ENCODE data around the gene GPR153. TPM values are rescaled to one million over a fixed set of nuclear protein-coding genes. Genes with fewer than 3 reads are reported as not detected.
A peak's percentile ranks its signal among the peaks of the same experiment; 100 is the strongest.

GPR153 gene
- total RNA-seq, 1 donor = 4.0 TPM

DNA sequence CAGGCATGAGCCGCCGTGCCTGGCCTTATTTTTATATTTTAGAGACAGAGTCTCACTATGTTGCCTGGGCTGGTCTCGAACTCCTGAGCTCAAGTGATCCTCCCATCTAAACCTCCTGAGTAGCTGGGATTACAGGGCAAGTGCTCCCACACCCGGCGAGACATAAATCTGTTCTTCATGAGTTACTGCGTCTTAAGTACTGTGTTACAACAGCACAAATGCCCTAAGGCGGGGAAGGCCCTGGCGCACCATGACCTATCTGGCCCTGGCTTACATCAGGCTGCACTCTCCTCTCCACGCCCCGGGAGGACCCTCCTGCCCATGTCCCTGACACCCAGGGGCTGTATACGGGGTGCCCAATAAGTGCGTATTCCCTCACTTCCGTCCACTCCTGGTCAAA lies 4.3 kb downstream of the GPR153 start:
- TF ChIP-seq, protein P1, sequence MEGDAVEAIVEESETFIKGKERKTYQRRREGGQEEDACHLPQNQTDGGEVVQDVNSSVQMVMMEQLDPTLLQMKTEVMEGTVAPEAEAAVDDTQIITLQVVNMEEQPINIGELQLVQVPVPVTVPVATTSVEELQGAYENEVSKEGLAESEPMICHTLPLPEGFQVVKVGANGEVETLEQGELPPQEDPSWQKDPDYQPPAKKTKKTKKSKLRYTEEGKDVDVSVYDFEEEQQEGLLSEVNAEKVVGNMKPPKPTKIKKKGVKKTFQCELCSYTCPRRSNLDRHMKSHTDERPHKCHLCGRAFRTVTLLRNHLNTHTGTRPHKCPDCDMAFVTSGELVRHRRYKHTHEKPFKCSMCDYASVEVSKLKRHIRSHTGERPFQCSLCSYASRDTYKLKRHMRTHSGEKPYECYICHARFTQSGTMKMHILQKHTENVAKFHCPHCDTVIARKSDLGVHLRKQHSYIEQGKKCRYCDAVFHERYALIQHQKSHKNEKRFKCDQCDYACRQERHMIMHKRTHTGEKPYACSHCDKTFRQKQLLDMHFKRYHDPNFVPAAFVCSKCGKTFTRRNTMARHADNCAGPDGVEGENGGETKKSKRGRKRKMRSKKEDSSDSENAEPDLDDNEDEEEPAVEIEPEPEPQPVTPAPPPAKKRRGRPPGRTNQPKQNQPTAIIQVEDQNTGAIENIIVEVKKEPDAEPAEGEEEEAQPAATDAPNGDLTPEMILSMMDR (IDR thresholded peaks at IDR 0.05; ENCODE audit: extremely low read depth, low read depth, low read length) = no peak
- no peak for DNase-seq (ENCODE audit: insufficient read length, low spot score, missing footprints)
- H3K4me3 ChIP-seq (ENCODE audit: insufficient read depth, low read length) = no peak overlapping the region
- H3K27me3 ChIP-seq (ENCODE audit: insufficient read depth, low read length) = no peaks in the 10 kb centered on the region
- H3K36me3 ChIP-seq (ENCODE audit: insufficient read depth, low read length) = no peaks in the 10 kb centered on the region
- H2AFZ ChIP-seq (ENCODE audit: low read length) = no peak overlapping the region
- H3K27ac ChIP-seq (ENCODE audit: low read depth, low read length) = no peak overlapping the region
- no peaks in the 10 kb centered on the region for H3K9me3 ChIP-seq (ENCODE audit: low read depth, low read length)
- H3K79me2 ChIP-seq (ENCODE audit: insufficient read depth, low read length) = no peaks in the 10 kb centered on the region
- no peak overlapping the region for H3K4me2 ChIP-seq (ENCODE audit: insufficient read depth, low read length)
- H4K20me1 ChIP-seq (ENCODE audit: insufficient read depth, low read length) = peaks cover 21% of the 10 kb centered on the region
- no peaks in the 10 kb centered on the region for H3K4me1 ChIP-seq (ENCODE audit: insufficient read depth, low read length)

- no peak overlapping the region for H2AFZ ChIP-seq (ENCODE audit: low read length)
- H3K9me3 ChIP-seq (ENCODE audit: low read depth, low read length) = no peaks in the 10 kb centered on the region
- no peak overlapping the region for H3K4me3 ChIP-seq (ENCODE audit: insufficient read depth, low read length)
- no peak for DNase-seq (ENCODE audit: insufficient read length, low spot score, missing footprints)
- H3K4me2 ChIP-seq (ENCODE audit: insufficient read depth, low read length) = no peak overlapping the region
- no peak overlapping the region for H3K27ac ChIP-seq (ENCODE audit: low read depth, low read length)
- H3K27me3 ChIP-seq (ENCODE audit: insufficient read depth, low read length) = peaks cover 6% of the 10 kb centered on the region
- H3K4me1 ChIP-seq (ENCODE audit: insufficient read depth, low read length) = no peaks in the 10 kb centered on the region
- H3K36me3 ChIP-seq (ENCODE audit: insufficient read depth, low read length) = no peaks in the 10 kb centered on the region
- no peaks in the 10 kb centered on the region for H3K79me2 ChIP-seq (ENCODE audit: insufficient read depth, low read length)
- peaks cover 20% of the 10 kb centered on the region for H4K20me1 ChIP-seq (ENCODE audit: insufficient read depth, low read length)
- TF ChIP-seq, protein P1 (IDR thresholded peaks at IDR 0.05; ENCODE audit: extremely low read depth, low read depth, low read length) = no peak
These were observed 6.2 kb downstream of the GPR153 start for GRCh38 chr1:6254691-6255090.

DNA sequence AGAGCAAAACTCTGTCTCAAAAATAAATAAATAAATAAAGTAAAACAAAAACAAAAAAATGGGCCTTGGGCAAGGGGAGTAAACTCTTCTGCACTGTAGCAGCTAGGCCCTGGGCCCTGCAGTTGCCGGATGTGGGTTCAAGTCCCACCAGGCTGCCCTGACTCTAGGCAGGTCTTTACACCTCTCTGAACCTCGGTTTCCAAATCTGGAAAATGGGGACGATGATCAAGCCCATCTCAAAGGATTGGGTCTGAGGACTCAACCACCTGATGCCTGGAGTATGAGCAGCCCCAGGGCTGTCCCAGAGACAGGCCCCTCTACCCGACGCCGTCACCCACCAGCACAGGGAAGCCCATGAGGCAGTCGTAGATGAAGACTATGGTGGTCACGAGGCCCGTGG lies 7.5 kb downstream of the GPR153 start:
- Histone ChIP-seq H3K4me3 (ENCODE audit: insufficient read depth, low read length) (no peak overlapping the region), H3K36me3 (ENCODE audit: insufficient read depth, low read length) (no peaks in the 10 kb centered on the region), H2AFZ (ENCODE audit: low read length) (no peak overlapping the region), H3K4me1 (ENCODE audit: insufficient read depth, low read length) (no peaks in the 10 kb centered on the region), H3K27ac (ENCODE audit: low read depth, low read length) (no peak overlapping the region), H3K27me3 (ENCODE audit: insufficient read depth, low read length) (peaks cover 11% of the 10 kb centered on the region), H4K20me1 (ENCODE audit: insufficient read depth, low read length) (peaks cover 11% of the 10 kb centered on the region), H3K4me2 (ENCODE audit: insufficient read depth, low read length) (no peak overlapping the region), H3K9me3 (ENCODE audit: low read depth, low read length) (no peaks in the 10 kb centered on the region), H3K79me2 (ENCODE audit: insufficient read depth, low read length) (no peaks in the 10 kb centered on the region)
- DNase-seq (ENCODE audit: insufficient read length, low spot score, missing footprints) = no peak
- TF ChIP-seq, protein P1 (IDR thresholded peaks at IDR 0.05; ENCODE audit: extremely low read depth, low read depth, low read length) = no peak

GRCh38 chr1:6252374-6252710 lies 8.6 kb downstream of the GPR153 start:
- Histone ChIP-seq H3K27ac (ENCODE audit: low read depth, low read length) (no peak overlapping the region), H4K20me1 (ENCODE audit: insufficient read depth, low read length) (peaks cover 6% of the 10 kb centered on the region), H3K4me1 (ENCODE audit: insufficient read depth, low read length) (no peaks in the 10 kb centered on the region), H3K36me3 (ENCODE audit: insufficient read depth, low read length) (no peaks in the 10 kb centered on the region), H2AFZ (ENCODE audit: low read length) (no peak overlapping the region), H3K4me2 (ENCODE audit: insufficient read depth, low read length) (no peak overlapping the region), H3K79me2 (ENCODE audit: insufficient read depth, low read length) (no peaks in the 10 kb centered on the region), H3K9me3 (ENCODE audit: low read depth, low read length) (no peaks in the 10 kb centered on the region), H3K4me3 (ENCODE audit: insufficient read depth, low read length) (no peak overlapping the region), H3K27me3 (ENCODE audit: insufficient read depth, low read length) (peaks cover 15% of the 10 kb centered on the region)
- TF ChIP-seq, protein P1 (IDR thresholded peaks at IDR 0.05; ENCODE audit: extremely low read depth, low read depth, low read length) = no peak
- DNase-seq (ENCODE audit: insufficient read length, low spot score, missing footprints) = peak; percentile 76

All from osteoblast (primary cell).